Islet of Langerhans (tissue), 1 donor: ENCODE measurements around the gene RFNG.
A peak's percentile ranks its signal among the peaks of the same experiment; 100 is the strongest.

ENCODE experiments used
- FAIRE-seq: peaks from one replicate; lab custom pipeline; 2011; peaks lifted over from hg19 to GRCh38; lab: Jason Lieb, UNC

RFNG gene

GRCh38 chr17:82025401-82026107 is 26.1 kb downstream of the RFNG start:
- FAIRE-seq = no peak

- no peak for FAIRE-seq
These were observed 26.8 kb downstream of the RFNG start for GRCh38 chr17:82024859-82025258.

- FAIRE-seq = no peak
These were observed 28.0 kb downstream of the RFNG start for GRCh38 chr17:82023447-82024241.

- FAIRE-seq = peak; percentile 56
These were observed 28.6 kb downstream of the RFNG start, which contains the start of gene LRRC45 for GRCh38 chr17:82022981-82023446. TSS of gene LRRC45 (plus strand) at chr17:82023305. CDS start at chr17:82023644, 339 bp downstream.

GRCh38 chr17:82022310-82022980 is 29.2 kb downstream of the RFNG start, which contains the start of gene CENPX:
TSS of gene CENPX (minus strand) at chr17:82022878. CDS start at chr17:82022861, 17 bp downstream.
- FAIRE-seq = no peak

GRCh38 chr17:82021900-82022309 is 29.7 kb downstream of the RFNG start:
- no peak for FAIRE-seq

- FAIRE-seq = no peak
These were observed 30.3 kb downstream of the RFNG start for GRCh38 chr17:82021107-82021899.

GRCh38 chr17:82020572-82021106 is 31.0 kb downstream of the RFNG start:
- FAIRE-seq = no peak

- no peak for FAIRE-seq
These were observed 31.7 kb downstream of the RFNG start for GRCh38 chr17:82019690-82020571.

GRCh38 chr17:82018989-82019689 is 32.5 kb downstream of the RFNG start:
- FAIRE-seq = no peak

GRCh38 chr17:82018152-82018988 is 33.2 kb downstream of the RFNG start:
- no peak for FAIRE-seq

- no peak for FAIRE-seq
These were observed 33.9 kb downstream of the RFNG start for GRCh38 chr17:82017612-82018151.

- FAIRE-seq = no peak
These were observed 34.6 kb downstream of the RFNG start for GRCh38 chr17:82016875-82017459.

GRCh38 chr17:82016061-82016874 is 35.3 kb downstream of the RFNG start:
- no peak for FAIRE-seq

- no peak for FAIRE-seq
These were observed 36.2 kb downstream of the RFNG start for GRCh38 chr17:82015311-82015971.

GRCh38 chr17:82014971-82015310 is 36.7 kb downstream of the RFNG start:
- FAIRE-seq = no peak

GRCh38 chr17:82014432-82014831 is 37.2 kb downstream of the RFNG start:
- no peak for FAIRE-seq
